ENCODE data around the gene ATE1.

Gene ATE1

DNA sequence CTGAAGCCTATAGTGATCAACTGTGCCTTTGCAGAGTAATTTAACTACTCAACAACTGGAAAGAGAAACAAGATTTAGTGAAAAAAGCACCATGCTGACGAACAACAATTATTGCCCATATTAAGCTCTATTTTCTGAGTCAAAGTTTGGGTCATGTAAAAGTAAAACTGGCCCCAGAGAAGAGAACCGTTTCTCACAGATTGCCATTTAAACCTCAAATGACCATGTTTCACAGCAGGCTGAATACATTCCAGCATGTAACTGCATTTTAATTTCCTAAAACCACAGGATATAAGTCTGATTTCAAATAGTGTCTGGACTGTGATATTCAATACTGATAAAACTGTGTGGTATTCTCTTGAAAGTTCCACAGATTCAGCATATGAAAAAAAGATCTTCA lies 140.7 kb downstream of the ATE1 start:
- H3K9me3 ChIP-seq (ENCODE audit: control insufficient read depth, low read length) = no peaks in the 10 kb centered on the region
- no peaks in the 10 kb centered on the region for H3K27me3 ChIP-seq (replicated peaks; ENCODE audit: control insufficient read depth, insufficient read depth, low read length, poor library complexity, severe bottlenecking)
- H3K4me3 ChIP-seq (ENCODE audit: insufficient read depth, low read depth, low read length, poor library complexity, severe bottlenecking) = no peak overlapping the region
- no peak for DNase-seq
- H3K36me3 ChIP-seq (ENCODE audit: control insufficient read depth, insufficient read depth, low read length) = peaks cover 6% of the 10 kb centered on the region
- no peak overlapping the region for H3K27ac ChIP-seq (ENCODE audit: insufficient read depth, low read length, poor library complexity, severe bottlenecking)
- H3K4me1 ChIP-seq (ENCODE audit: control insufficient read depth, insufficient read depth, low read length, poor library complexity, severe bottlenecking) = no peaks in the 10 kb centered on the region

DNA sequence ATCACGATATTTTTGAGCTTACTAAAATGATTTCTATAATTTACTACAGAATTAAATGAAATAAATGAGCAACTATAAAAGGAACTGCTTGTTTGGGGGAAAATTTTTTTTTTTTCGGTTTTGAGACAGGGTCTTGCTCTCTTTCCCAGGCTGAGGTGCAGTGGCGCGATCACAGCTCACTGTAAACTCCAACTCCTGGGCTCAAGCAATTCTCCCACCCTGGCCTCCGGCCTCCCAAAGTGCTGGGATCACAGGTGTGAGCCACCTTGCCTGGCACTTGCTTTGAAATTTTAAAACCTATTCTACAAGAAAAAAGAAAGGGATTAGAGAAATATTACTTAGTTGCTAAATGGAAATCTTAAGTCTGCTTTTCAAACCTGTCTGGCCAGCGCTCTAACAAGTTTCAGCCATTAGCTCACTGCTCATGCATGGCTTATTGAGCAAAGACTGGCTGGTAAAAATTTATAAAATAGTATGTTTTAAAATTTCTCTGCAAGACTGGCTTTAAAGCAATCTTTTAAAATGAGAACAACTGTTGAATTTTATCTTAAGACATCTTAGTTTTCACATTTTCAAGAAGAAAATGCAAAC lies 144.0 kb downstream of the ATE1 start:
- H3K27ac ChIP-seq (ENCODE audit: insufficient read depth, low read length, poor library complexity, severe bottlenecking) = no peak overlapping the region
- H3K4me3 ChIP-seq (ENCODE audit: insufficient read depth, low read depth, low read length, poor library complexity, severe bottlenecking) = no peak overlapping the region
- H3K27me3 ChIP-seq (replicated peaks; ENCODE audit: control insufficient read depth, insufficient read depth, low read length, poor library complexity, severe bottlenecking) = no peaks in the 10 kb centered on the region
- H3K9me3 ChIP-seq (ENCODE audit: control insufficient read depth, low read length) = no peaks in the 10 kb centered on the region
- no peaks in the 10 kb centered on the region for H3K4me1 ChIP-seq (ENCODE audit: control insufficient read depth, insufficient read depth, low read length, poor library complexity, severe bottlenecking)
- no peak for DNase-seq
- H3K36me3 ChIP-seq (ENCODE audit: control insufficient read depth, insufficient read depth, low read length) = peaks cover 5% of the 10 kb centered on the region

GRCh38 chr10:121781101-121781500 lies 146.7 kb downstream of the ATE1 start:
- H3K9me3 ChIP-seq (ENCODE audit: control insufficient read depth, low read length) = no peaks in the 10 kb centered on the region
- no peaks in the 10 kb centered on the region for H3K4me1 ChIP-seq (ENCODE audit: control insufficient read depth, insufficient read depth, low read length, poor library complexity, severe bottlenecking)
- H3K27me3 ChIP-seq (replicated peaks; ENCODE audit: control insufficient read depth, insufficient read depth, low read length, poor library complexity, severe bottlenecking) = no peaks in the 10 kb centered on the region
- no peak overlapping the region for H3K27ac ChIP-seq (ENCODE audit: insufficient read depth, low read length, poor library complexity, severe bottlenecking)
- H3K36me3 ChIP-seq (ENCODE audit: control insufficient read depth, insufficient read depth, low read length) = no peaks in the 10 kb centered on the region
- no peak overlapping the region for H3K4me3 ChIP-seq (ENCODE audit: insufficient read depth, low read depth, low read length, poor library complexity, severe bottlenecking)
- DNase-seq = no peak

GRCh38 chr10:121774813-121775212 lies 153.0 kb downstream of the ATE1 start:
- Histone ChIP-seq H3K27ac (ENCODE audit: insufficient read depth, low read length, poor library complexity, severe bottlenecking) (no peak overlapping the region), H3K4me3 (ENCODE audit: insufficient read depth, low read depth, low read length, poor library complexity, severe bottlenecking) (no peak overlapping the region), H3K27me3 (replicated peaks; ENCODE audit: control insufficient read depth, insufficient read depth, low read length, poor library complexity, severe bottlenecking) (no peaks in the 10 kb centered on the region), H3K9me3 (ENCODE audit: control insufficient read depth, low read length) (no peaks in the 10 kb centered on the region), H3K36me3 (ENCODE audit: control insufficient read depth, insufficient read depth, low read length) (no peaks in the 10 kb centered on the region), H3K4me1 (ENCODE audit: control insufficient read depth, insufficient read depth, low read length, poor library complexity, severe bottlenecking) (no peaks in the 10 kb centered on the region)
- no peak for DNase-seq

DNA sequence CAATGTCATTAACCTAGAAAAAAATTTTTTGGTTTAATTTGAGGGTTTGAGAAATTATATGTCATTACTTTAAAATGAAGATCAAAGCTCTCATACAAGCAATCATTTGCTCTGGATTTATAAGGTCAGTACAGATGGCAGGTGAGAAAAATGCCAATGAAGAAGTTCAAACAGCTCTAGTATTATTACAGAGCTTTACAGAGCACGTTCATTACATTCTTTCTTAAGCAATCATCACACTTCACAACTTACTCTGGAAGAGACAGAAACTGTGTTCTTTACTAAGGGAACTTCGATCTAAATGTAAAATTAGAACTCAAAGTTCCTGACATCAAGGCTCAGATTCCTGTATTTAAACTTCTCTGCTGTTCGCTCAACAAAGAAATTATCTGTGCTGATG lies 153.4 kb downstream of the ATE1 start:
- Histone ChIP-seq H3K36me3 (ENCODE audit: control insufficient read depth, insufficient read depth, low read length) (no peaks in the 10 kb centered on the region), H3K4me3 (ENCODE audit: insufficient read depth, low read depth, low read length, poor library complexity, severe bottlenecking) (no peak overlapping the region), H3K27ac (ENCODE audit: insufficient read depth, low read length, poor library complexity, severe bottlenecking) (no peak overlapping the region), H3K27me3 (replicated peaks; ENCODE audit: control insufficient read depth, insufficient read depth, low read length, poor library complexity, severe bottlenecking) (no peaks in the 10 kb centered on the region), H3K4me1 (ENCODE audit: control insufficient read depth, insufficient read depth, low read length, poor library complexity, severe bottlenecking) (no peaks in the 10 kb centered on the region), H3K9me3 (ENCODE audit: control insufficient read depth, low read length) (no peaks in the 10 kb centered on the region)
- DNase-seq = no peak

- no peak overlapping the region for H3K27ac ChIP-seq (ENCODE audit: insufficient read depth, low read length, poor library complexity, severe bottlenecking)
- no peaks in the 10 kb centered on the region for H3K9me3 ChIP-seq (ENCODE audit: control insufficient read depth, low read length)
- no peaks in the 10 kb centered on the region for H3K4me1 ChIP-seq (ENCODE audit: control insufficient read depth, insufficient read depth, low read length, poor library complexity, severe bottlenecking)
- H3K27me3 ChIP-seq (replicated peaks; ENCODE audit: control insufficient read depth, insufficient read depth, low read length, poor library complexity, severe bottlenecking) = no peaks in the 10 kb centered on the region
- no peaks in the 10 kb centered on the region for H3K36me3 ChIP-seq (ENCODE audit: control insufficient read depth, insufficient read depth, low read length)
- no peak overlapping the region for H3K4me3 ChIP-seq (ENCODE audit: insufficient read depth, low read depth, low read length, poor library complexity, severe bottlenecking)
- no peak for DNase-seq
These were observed 154.9 kb downstream of the ATE1 start for GRCh38 chr10:121772884-121773283.

- no peak overlapping the region for H3K4me3 ChIP-seq (ENCODE audit: insufficient read depth, low read depth, low read length, poor library complexity, severe bottlenecking)
- H3K36me3 ChIP-seq (ENCODE audit: control insufficient read depth, insufficient read depth, low read length) = no peaks in the 10 kb centered on the region
- H3K9me3 ChIP-seq (ENCODE audit: control insufficient read depth, low read length) = no peaks in the 10 kb centered on the region
- H3K27me3 ChIP-seq (replicated peaks; ENCODE audit: control insufficient read depth, insufficient read depth, low read length, poor library complexity, severe bottlenecking) = no peaks in the 10 kb centered on the region
- H3K27ac ChIP-seq (ENCODE audit: insufficient read depth, low read length, poor library complexity, severe bottlenecking) = no peak overlapping the region
- no peak for DNase-seq
- no peaks in the 10 kb centered on the region for H3K4me1 ChIP-seq (ENCODE audit: control insufficient read depth, insufficient read depth, low read length, poor library complexity, severe bottlenecking)
These were observed 155.4 kb downstream of the ATE1 start for GRCh38 chr10:121772406-121772805.

DNA sequence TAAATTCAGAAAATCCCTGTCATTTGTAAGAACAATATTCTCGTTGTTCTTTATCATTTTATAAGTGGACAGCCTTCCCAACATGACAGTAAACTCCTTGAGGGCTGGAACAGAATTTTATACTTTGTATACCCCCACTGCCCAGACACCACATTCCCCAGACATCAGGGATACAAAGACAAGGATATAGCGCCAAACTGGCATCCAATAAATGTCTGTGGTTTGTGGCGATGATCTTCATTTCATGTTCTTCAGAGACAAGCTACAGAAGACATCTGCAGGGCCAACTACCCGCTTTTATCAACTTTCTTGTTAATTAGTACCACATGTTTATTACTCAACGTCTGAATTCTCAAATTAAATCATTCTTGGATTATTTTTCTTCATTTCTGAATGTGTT lies 155.9 kb downstream of the ATE1 start:
- H3K4me1 ChIP-seq (ENCODE audit: control insufficient read depth, insufficient read depth, low read length, poor library complexity, severe bottlenecking) = no peaks in the 10 kb centered on the region
- H3K36me3 ChIP-seq (ENCODE audit: control insufficient read depth, insufficient read depth, low read length) = no peaks in the 10 kb centered on the region
- no peak for DNase-seq
- no peak overlapping the region for H3K27ac ChIP-seq (ENCODE audit: insufficient read depth, low read length, poor library complexity, severe bottlenecking)
- H3K4me3 ChIP-seq (ENCODE audit: insufficient read depth, low read depth, low read length, poor library complexity, severe bottlenecking) = no peak overlapping the region
- no peaks in the 10 kb centered on the region for H3K9me3 ChIP-seq (ENCODE audit: control insufficient read depth, low read length)
- H3K27me3 ChIP-seq (replicated peaks; ENCODE audit: control insufficient read depth, insufficient read depth, low read length, poor library complexity, severe bottlenecking) = no peaks in the 10 kb centered on the region

- DNase-seq = no peak
- H3K4me1 ChIP-seq (ENCODE audit: control insufficient read depth, insufficient read depth, low read length, poor library complexity, severe bottlenecking) = no peaks in the 10 kb centered on the region
- H3K27ac ChIP-seq (ENCODE audit: insufficient read depth, low read length, poor library complexity, severe bottlenecking) = no peak overlapping the region
- H3K4me3 ChIP-seq (ENCODE audit: insufficient read depth, low read depth, low read length, poor library complexity, severe bottlenecking) = no peak overlapping the region
- peaks cover 5% of the 10 kb centered on the region for H3K9me3 ChIP-seq (ENCODE audit: control insufficient read depth, low read length)
- peaks cover 5% of the 10 kb centered on the region for H3K36me3 ChIP-seq (ENCODE audit: control insufficient read depth, insufficient read depth, low read length)
- no peaks in the 10 kb centered on the region for H3K27me3 ChIP-seq (replicated peaks; ENCODE audit: control insufficient read depth, insufficient read depth, low read length, poor library complexity, severe bottlenecking)
These were observed 161.4 kb downstream of the ATE1 start for GRCh38 chr10:121766426-121766825.

DNA sequence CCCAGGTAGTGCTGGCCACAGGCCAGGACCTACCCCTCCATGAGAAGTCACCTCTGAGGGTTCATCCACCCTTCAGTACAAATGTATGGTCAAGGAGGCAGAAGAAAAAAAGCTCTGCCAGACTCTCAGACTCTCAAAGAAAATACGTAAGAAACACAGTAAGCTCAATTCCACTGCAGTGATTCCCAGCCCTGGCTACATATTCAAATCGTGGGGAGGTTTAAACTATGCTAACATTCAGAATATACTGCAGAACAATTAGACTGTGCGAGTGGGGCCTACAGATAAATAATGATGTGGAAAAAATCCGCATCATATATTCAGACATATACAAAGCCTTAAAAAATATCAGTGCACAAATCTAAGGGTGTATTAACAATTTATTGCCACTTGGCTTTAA lies 162.6 kb downstream of the ATE1 start:
- peaks cover 5% of the 10 kb centered on the region for H3K36me3 ChIP-seq (ENCODE audit: control insufficient read depth, insufficient read depth, low read length)
- no peaks in the 10 kb centered on the region for H3K27me3 ChIP-seq (replicated peaks; ENCODE audit: control insufficient read depth, insufficient read depth, low read length, poor library complexity, severe bottlenecking)
- H3K27ac ChIP-seq (ENCODE audit: insufficient read depth, low read length, poor library complexity, severe bottlenecking) = no peak overlapping the region
- DNase-seq = no peak
- no peaks in the 10 kb centered on the region for H3K4me1 ChIP-seq (ENCODE audit: control insufficient read depth, insufficient read depth, low read length, poor library complexity, severe bottlenecking)
- no peak overlapping the region for H3K4me3 ChIP-seq (ENCODE audit: insufficient read depth, low read depth, low read length, poor library complexity, severe bottlenecking)
- peaks cover 5% of the 10 kb centered on the region for H3K9me3 ChIP-seq (ENCODE audit: control insufficient read depth, low read length)
